ENCODE measurements around the gene KRT8.

Gene KRT8

DNA sequence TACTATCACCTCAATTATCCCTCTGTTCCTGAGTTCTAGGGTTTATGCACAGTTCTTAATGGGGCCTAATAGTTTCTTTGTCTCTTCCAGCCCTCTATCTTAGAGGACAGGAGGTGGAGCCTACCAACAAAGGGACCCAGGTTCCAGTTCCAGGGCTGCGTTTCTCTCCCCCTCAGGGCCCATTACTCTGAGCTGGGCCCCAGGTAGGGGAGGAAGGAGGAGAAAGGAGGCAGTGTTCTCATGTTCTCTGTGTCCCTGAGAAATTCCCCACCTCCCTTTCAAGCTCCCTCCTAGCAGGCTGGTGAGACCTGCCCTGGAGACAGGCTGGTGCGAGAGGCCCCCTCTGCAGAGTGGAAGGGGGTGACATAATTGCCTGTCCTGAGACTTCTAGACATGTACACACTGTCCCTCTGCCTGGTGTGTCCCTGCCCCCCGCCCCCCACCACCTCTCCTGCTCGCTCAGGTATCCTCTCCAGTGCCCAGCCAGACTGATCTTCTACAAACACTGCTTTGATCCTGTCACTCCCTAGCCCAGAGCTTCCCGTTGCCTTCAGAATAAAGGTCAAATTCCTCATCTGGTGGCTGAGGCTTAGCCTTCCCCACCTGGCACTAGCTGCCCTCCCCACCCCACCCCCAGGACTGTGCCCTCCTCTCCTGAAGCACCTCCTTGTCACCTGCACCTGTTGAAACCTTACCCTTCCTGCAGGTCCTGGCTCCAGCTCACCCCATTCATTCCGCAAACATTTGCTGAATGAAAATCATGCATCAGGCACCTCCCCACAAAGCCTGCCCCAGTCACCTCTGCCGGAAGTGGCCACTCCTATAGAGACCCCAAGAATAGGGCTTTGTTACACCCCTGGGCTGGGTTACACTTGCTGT is 21.1 kb upstream of the KRT8 start:
- no peak for DNase-seq

DNA sequence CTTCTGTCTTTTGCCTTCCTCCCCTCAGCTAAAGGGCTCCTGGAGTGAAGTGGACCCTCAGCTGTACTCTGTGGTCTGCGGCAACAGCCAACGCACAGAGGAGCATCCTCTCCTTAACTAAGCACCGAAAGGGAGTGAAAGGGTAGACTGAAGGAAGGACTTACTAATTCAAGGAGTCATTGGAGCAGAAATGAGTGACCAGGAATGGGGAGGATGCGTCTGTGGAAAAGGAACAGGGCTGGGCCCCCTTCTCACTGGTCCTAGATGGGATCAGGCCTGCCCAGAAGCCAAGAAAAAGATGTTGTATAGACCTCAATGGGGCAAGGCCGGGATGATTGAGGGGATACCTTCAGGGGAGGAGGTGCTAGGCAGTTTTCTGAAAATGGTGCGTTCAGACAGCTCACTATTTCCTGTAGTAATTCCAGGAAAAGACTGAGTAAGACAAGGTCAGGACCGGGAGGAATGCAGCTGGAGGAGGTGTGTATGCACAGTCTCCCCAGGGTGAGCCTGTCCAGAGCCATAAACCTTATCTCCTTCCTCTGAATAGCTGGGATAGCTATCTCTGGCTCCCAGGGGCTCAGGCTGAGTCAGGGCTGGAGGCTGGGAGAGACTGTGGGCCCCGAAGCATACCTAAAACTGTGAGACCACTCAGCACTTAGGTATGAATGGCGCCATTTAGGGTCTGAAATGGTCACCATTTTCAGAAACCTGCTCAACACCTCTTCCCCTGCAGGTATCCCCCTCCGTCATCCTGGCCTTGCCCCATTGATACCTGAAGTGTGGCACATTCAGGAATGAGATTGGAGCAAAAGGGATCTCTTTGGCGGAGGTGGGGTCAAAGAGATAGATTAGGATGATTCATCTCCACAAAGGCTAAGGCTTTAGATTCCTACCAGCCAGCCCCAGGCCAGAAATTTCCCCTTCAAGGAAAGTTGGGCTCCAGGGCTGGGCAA is 20.2 kb upstream of the KRT8 start:
- DNase-seq: no peak

DNA sequence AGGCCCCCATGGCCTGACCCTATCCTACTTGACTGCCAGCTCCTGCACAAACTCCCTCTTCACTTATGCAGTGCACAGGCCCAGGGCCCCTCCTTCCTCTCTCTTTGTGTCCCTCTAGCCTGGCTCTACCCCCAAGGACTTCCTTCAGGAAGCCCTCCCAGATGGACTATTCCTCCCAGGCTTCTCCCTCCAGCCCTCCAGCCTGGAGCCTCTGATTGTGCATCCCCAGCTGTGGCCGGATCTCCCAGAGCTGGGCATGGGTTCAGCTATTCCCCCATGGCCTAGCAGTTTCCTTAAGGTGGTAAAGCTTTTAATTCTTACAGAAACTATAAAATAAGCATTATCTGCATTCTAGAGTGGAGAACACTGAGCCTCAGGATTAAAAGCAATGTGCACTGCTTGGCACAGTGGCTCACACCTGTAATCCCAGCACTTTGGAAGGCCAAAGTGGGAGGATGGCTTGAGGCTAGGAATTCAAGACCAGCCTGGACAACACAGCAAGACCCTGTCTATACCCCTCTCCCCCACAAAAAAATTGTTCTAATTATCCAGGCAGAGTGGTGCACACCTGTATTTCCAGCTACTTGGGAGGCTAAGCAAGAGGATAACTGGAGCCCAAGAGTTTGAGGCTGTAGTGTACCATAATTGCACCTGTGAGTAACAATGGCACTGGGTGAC is 16.8 kb upstream of the KRT8 start:
- DNase-seq: no peak

DNA sequence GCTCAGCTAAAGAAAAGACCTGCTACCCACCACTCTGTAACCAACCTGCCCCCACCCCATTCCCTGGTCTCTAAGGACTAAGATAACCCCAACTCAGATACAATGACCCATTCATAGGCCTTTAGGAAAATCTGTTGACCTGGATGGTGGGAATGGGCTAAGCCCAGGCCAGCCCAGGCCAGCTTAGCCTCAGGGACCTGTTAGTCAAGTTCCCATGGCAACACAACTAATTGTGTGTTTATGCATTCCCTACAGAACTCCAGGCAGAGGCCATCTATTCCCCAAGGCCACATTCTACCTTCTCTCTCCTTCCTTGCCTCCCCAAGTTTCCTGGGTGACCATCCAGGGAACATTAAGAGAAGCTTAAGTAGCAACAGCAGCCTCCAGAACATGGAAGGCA is 16.1 kb upstream of the KRT8 start:
- no peak for DNase-seq

DNA sequence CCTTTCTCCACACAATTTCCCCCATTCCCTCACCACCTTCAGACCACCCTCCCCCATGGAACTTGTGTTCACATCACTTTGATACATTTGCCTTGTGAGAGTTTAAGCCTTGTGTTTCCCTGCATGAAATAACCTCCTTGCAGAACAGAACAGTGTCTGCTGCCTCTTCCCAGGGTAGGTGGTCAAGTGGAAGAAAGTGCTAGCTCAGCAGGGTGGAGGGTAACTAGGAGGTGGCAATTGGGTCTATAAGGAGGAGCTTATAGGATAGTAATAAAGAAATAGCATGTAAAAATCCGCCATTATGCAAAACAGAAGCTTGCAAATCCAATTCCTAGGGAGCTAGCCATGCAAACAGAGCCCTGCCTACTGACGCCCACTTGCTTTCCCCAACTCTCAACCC is 13.9 kb upstream of the KRT8 start:
- DNase-seq: no peak

DNA sequence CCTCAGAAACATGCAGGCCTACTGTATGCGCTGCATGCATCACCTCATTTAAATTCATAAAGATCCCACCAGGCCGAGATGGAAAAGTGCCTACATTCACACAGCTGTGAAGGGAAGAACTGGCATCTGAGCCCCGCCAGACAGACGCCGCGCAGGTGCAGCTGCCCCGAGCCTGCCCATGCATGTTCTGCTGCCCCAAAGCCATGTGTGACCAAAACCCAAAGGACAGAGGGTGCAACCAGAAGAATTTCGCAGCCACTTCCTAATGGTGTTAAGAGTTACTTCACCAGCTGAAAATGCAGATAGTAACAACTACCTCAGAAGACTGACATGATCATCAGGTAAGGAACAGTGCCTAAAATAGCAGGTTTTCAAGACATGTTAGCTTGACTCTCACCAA is 13.5 kb upstream of the KRT8 start:
- DNase-seq: no peak

DNA sequence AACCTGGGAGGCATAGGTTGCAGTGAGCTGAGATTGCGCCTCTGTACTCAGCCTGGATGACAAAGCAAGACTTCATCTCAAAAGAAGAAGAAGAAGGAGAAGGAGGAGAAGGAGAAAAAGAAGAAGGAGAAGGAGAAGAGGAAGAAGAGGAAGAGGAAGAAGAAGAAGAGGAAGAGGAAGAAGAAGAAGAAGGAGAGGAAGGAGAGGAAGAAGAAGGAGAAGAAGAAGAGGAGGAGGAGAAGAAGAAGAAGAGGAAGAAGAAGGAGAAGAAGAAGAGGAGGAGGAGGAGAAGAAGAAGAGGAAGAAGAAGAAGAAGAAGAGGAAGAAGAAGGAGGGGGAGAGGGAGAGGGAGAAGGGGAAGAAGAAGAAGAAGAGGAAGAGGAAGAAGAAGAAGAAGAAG is 12.9 kb upstream of the KRT8 start:
- DNase-seq: no peak

DNA sequence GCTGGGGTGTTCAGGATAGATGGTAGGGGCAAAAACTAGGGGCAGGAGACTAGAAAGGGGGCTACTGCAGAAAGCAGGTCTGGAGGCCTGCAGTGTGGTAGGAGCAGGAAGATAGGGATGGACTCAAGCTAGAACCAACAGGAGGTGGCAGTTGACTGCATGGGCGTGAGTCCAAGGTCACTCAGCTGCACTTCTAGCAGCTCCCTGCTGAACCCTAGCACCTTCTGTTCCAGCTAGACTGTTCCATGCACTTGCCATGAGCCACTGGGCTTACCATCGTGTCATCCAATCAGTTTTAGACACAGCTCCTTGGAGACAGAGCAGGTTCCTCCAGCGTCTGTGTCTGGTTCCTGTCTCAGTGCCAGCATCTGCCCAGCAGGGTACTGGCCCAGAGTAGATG is 11.3 kb upstream of the KRT8 start:
- no peak for DNase-seq

DNA sequence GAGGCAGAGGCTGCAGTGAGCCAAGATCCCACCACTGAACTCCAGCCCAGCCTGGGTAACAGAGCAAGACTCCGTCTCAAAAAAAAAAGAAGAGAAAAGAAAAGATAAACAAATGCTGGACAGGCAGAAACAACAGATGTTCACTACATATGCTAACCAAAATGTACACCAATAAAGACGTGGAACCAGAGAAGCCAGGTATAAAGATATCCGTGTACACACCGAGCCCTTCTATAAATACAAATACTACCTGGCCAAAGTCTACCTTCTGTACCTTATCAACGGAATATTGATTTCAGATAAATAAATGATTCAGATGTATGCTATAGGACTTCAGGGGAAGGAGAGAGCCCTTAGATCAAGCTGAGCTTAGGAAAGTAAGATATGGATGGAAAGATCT is 10.8 kb upstream of the KRT8 start:
- no peak for DNase-seq

DNA sequence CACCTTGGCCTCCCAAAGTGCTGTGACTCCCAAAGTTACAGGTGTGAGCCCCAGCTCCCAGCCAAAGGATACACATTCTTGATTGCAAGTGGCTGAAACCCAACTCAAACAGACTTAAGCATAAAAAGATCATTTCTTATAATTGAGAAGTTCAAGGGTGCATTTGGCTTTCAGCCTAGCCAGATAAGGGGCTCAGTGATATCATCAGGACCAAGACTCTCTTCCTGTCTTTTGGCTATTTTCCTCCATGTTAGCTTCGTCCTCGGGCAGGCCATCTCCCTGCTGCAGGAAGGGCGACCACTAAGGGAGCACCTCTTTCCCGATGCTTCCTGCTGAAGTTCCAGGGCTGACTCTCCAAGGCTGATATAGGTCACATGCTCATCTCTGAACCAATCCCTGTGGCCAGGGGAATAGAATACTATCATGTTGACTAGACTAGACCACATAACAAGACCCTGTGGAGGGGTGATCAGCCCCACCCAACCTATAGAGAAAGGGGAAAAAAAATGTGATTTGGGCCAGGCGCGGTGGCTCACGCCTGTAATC is 9.8 kb upstream of the KRT8 start:
- DNase-seq: no peak

DNA sequence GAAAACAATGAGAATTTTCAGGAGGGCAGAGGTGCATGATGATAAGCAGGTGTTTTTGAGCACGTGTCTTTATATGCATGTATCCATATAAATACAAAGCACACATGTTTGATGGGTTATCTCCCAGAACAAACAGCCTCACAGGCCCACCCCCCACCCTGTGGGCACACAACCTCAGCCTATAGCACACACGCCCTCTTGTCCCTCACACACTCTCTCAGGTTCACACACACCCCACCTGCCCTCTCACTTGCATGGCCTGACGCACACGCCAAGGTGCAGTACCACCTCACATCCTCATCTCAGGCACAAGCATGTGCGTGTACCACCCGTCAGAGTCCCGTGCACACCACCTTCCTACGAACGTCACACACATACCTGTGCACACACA is 8.6 kb upstream of the KRT8 start:
- no peak for DNase-seq

DNA sequence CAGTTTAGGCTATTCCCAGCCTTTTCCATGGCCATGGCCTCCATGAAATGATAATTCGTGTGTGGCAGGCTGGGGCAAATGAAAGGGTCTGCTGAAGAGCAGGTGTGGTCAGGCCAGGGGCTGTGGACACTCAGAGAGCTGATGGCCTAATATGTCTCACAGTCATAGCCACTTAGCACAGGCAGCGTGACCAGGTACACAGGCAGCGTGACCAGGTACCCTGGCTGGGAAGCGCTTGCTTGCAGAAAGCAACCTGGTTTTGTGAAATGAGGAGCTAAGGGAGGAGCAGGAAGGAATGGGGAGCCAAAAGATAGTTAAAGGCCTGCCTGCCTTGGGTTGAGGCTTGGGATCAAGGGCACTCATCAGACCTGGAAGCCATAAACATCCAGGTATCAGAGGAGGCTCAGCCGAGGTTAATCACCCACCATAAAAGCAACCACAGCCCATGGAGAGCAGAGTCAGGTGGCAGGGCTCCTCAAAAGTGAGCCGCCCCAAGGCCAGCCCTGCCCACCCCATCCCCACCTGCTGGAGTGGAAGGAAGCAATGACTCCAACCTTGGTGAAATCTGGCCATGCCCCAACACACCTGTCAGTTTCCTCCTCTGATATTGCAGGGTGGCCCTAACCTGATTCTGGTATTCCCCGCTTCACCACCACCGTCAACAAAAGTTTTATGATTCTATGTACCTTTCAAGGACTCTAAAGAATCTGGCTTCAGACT is 8.0 kb upstream of the KRT8 start:
- no peak for DNase-seq

DNA sequence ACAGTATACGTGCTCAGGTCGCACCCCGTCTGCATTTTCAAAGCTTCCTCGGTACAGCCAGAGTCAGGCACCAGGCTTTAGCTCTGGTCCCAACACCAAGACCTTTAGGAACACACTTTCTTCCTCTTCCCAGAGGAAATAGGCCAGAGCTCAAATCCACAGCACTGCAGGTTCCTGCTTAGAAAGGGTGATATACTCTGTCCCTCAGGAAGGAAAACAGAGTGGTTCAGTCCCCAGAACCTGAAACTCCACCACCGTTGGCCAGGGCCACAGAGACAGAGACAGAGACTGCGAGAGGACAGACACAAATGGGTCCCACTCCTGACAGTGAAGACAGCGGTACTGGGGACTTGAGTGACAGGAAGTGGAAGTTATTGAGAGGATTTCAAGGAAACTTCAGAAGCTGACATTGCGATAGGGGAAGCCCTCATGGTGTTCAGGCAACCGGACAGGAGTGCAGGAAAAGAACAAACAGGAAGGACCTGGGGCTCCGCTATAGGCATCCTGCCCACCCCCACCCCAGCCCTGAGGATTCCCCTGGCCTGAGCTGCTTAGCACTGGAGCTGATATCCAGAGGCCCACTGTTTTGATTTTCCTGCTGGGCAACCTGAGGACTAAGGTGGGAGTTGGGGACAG is 5.5 kb upstream of the KRT8 start:
- no peak for DNase-seq

DNA sequence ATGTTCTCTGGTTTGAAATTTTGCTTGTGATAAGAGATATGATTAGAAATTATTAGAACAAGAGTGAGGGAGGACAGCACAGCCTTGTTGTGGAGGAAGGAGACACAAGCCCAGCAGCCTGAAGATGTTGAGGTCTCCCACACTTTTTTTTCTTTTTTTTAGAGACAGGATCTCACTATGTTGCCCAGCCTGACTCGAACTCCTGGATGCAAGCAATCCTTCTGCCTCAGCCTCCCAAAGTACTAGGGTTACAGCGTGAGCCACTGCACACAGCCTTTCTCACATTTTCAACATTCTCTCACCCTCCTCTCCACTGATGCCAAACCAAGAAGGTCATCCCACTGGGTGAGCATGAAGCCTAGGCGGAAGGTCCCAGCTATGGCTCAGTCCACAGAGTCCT is 4.9 kb upstream of the KRT8 start:
- DNase-seq: no peak

DNA sequence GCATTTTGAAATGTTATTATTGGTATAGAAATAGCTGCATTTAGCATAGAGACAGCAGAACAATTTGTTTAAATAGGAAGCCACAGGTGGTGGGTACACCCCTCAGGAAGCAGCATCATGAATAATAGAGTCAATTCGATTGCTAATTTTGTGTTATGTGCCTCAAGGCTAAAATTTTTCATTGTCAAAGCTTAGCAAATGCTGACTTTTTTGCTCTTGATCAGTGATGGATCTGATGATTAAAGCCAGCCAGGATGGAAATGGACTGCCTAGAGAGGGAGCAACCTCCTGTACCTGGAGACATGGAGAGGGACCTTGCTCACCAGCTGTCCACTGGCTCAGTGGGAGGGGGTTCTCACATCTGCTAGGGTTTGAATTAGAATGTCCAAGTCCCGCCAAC is 4.5 kb upstream of the KRT8 start:
- no peak for DNase-seq

DNA sequence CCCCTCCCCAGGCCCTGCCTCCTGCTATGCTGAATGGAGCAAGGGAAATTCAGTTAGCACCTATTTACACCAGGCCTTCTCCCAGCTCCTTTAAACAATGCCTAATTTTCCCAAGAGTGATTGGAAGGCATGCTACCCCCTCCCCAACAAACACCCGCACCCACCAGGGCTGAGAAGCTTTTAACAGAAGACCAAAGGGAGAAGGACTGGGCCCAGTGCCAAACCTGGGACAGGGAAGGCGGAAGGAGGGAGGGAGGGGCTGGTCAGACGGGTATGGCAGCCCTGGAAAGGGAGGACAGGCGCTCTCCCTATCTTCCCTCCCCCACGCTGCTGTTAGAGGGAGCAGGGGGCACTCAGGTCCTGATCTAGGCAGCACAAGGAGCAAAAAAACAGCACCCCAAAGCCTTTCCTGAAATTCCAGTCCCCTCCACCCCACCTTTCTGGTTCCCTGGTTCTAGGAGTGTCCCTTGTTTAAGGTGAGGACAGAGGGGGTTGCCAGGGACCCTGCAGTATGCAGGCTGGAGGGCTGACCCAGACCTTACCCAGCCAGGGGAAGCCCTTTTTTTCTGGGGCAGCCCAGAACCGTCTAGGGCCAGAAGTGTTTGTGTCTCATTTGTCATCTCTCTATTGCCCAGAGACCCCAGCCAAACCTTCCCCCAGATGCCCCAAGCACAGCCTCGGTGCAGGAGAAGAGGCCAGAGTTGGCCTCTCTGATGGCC is 2.4 kb upstream of the KRT8 start:
- DNase-seq: no peak

DNA sequence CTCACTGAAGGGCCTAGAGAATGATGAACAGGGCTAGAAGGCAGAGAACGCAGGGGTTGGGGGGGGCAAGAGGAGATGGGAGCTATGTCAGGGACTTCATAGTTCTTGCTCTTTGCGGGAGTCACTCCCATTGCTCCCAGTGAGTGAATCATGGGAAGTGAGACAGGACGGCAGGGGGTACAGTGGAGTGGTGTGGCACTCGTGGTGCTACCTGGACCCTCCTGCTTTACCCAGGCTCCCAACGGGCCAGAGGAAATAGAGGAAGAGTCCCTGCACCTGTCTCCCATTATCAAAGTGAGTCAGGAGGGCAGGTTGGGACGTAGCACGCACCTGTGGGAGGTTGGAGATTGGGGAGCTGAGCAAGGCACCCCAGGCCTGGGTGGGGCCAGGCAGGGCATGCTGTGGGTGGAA is 1.3 kb upstream of the KRT8 start:
- no peak for DNase-seq

DNA sequence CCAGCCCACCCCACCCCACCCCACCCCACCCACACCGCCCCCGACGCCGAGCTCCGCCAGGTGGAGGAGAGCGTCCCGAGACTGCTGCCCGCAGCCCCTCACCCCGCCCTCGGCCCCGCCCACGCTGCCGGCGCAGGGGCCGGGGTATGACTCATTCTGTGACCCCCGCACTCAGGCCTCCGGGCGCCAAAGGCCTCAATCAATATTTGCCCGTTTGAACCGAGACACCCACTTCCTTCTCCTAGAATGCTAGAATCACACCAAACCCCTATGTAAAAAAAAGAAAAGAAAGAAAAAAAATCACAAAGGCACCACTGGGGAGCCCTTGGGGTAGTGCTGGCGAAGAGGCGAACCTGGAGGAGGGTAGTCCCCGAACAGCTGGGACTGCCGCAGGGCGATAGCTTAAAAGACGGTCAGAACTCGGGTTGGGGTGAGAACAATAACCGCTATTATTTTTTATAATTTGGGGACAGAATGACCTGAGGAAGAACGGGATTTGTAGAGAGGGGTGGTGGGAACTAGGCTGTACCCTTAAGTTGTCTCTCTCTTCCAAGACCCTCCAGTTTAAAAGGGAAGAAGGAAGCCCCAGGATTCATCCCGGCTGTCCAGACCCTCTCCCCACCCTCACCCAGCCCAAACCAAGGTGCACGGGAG is 894 bp downstream of the KRT8 start:
- peak; percentile 56 for DNase-seq

DNA sequence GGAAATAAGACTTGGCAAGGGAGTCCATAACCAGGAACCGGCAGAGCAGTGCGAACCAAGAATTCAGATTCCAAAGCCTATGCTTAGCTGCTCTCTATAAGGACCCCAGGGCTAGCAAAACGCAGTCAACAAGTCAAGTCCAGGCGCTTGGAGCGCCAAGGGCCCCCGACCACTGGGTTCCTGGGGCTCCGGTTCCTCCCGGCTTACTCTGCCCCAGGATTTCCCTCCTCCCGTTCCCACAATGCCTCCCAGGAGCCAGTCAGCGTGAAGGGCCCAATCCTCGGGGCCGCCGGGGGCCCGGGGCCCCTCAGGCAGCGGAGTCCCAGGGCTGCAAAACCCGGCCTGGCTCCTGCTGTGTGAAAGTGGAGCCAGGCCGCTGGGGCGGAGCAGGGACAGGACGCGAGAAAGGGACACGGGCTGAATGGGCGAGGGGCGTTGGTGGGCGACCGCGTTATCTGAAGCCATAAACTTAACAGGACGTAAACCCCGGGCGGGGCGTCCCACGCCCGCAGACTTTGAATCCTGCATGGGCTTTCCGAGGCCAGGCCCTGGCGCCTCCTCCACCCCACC is 1.5 kb downstream of the KRT8 start:
- peak; percentile 38 for DNase-seq
